ENCODE results near the gene DEPDC1B.

GRCh38 chr5:60699609-60700415 is at the start of gene DEPDC1B:
- TF ChIP-seq EZH2 (IDR thresholded peaks at IDR 0.05; ENCODE audit: insufficient read depth, poor library complexity, severe bottlenecking) (no peak), EZH2phosphoT487 (IDR thresholded peaks at IDR 0.05; ENCODE audit: insufficient read depth, low read depth) (no peak)
